Measurements from ENCODE around the gene ARHGAP32. TPM values are rescaled to one million over a fixed set of nuclear protein-coding genes. Genes with fewer than 3 reads are reported as not detected.

ARHGAP32 gene
- total and polyA plus RNA-seq, 7 experiments from 2014 or later, result 2.3 to 10.5 (median 4.9) TPM

- Histone ChIP-seq H3K27me3 (ENCODE audit: control insufficient read depth in 2 of 2, insufficient read depth in 2 of 2, low read length in 2 of 2) (no peaks in the 10 kb centered on the region), H3K27ac (ENCODE audit: low read depth, low read length) (no peak overlapping the region), H3K4me3 (ENCODE audit: low read length) (no peak overlapping the region), H3K9me3 (ENCODE audit: control insufficient read depth in 2 of 3, low read length in 3 of 3) (no peaks in the 10 kb centered on the region), H3K36me3 (ENCODE audit: control insufficient read depth in 2 of 3, insufficient read depth in 3 of 3, low read length in 3 of 3) (no peaks in the 10 kb centered on the region), H3K4me1 (ENCODE audit: control insufficient read depth in 2 of 2, insufficient read depth in 2 of 2, low read length in 2 of 2) (no peaks in the 10 kb centered on the region)
- H3K27me3 Mint-ChIP-seq, result peaks cover 0 to 2% (median 0%) of the 10 kb centered on the region in 5 donors
- intact Hi-C loops (cut with micrococcal nuclease), result no loop called here
- H3K9me3 Mint-ChIP-seq, result peaks cover 0 to 35% (median 4%) of the 10 kb centered on the region in 11 donors
- H3K4me3 Mint-ChIP-seq, result no peak overlapping the region
- POLR2A ChIA-PET, result no interaction called here
- CTCF ChIA-PET, result no interaction called here
- no peak overlapping the region for H3K27ac Mint-ChIP-seq
- peaks cover 1 to 35% (median 17%) of the 10 kb centered on the region in 5 donors for H3K36me3 Mint-ChIP-seq
- no peak for ATAC-seq
- DNase-seq, result no peak
- peaks cover 0 to 1% (median 0%) of the 10 kb centered on the region in 7 donors for H3K4me1 Mint-ChIP-seq
Measured at GRCh38 chr11:129034001-129034400, 158.1 kb downstream of the ARHGAP32 start.

GRCh38 chr11:129023968-129024676 lies 168.0 kb downstream of the ARHGAP32 start:
- Mint-ChIP-seq H3K27me3 (peaks cover 0 to 1% (median 0%) of the 10 kb centered on the region in 5 donors), H3K27ac (peak overlapping the region in 7 of 9 donors; percentile 17 to 90 (median 57)), H3K9me3 (no peaks in the 10 kb centered on the region), H3K36me3 (peaks cover 0 to 9% (median 0%) of the 10 kb centered on the region in 5 donors), H3K4me3 (peak overlapping the region; percentile 29 to 86 (median 77)), H3K4me1 (peaks cover 8 to 41% (median 20%) of the 10 kb centered on the region in 7 donors)
- H3K9me3 ChIP-seq (ENCODE audit: control insufficient read depth in 2 of 3, low read length in 3 of 3), result no peaks in the 10 kb centered on the region
- peak in 5 of 9 donors; percentile 11 to 35 (median 19) for DNase-seq
- H3K36me3 ChIP-seq (ENCODE audit: control insufficient read depth in 2 of 3, insufficient read depth in 3 of 3, low read length in 3 of 3), result no peaks in the 10 kb centered on the region
- CTCF ChIA-PET, result no interaction called here
- H3K27me3 ChIP-seq (ENCODE audit: control insufficient read depth in 2 of 2, insufficient read depth in 2 of 2, low read length in 2 of 2), result no peaks in the 10 kb centered on the region
- peaks cover 0 to 4% of the 10 kb centered on the region in 2 donors for H3K4me1 ChIP-seq (ENCODE audit: control insufficient read depth in 2 of 2, insufficient read depth in 2 of 2, low read length in 2 of 2)
- H3K4me3 ChIP-seq (ENCODE audit: low read length), result no peak overlapping the region
- no peak overlapping the region for H3K27ac ChIP-seq (ENCODE audit: low read depth, low read length)
- peak; percentile 37 for ATAC-seq
- intact Hi-C loops (cut with micrococcal nuclease), result no loop called here
- POLR2A ChIA-PET, result no interaction called here

- Histone ChIP-seq H3K36me3 (ENCODE audit: control insufficient read depth in 2 of 3, insufficient read depth in 3 of 3, low read length in 3 of 3) (no peaks in the 10 kb centered on the region), H3K27me3 (ENCODE audit: control insufficient read depth in 2 of 2, insufficient read depth in 2 of 2, low read length in 2 of 2) (no peaks in the 10 kb centered on the region), H3K9me3 (ENCODE audit: control insufficient read depth in 2 of 3, low read length in 3 of 3) (no peaks in the 10 kb centered on the region), H3K4me3 (ENCODE audit: low read length) (no peak overlapping the region), H3K27ac (ENCODE audit: low read depth, low read length) (no peak overlapping the region), H3K4me1 (ENCODE audit: control insufficient read depth in 2 of 2, insufficient read depth in 2 of 2, low read length in 2 of 2) (peaks cover 0 to 4% of the 10 kb centered on the region in 2 donors)
- Mint-ChIP-seq H3K36me3 (peaks cover 0 to 4% (median 0%) of the 10 kb centered on the region in 5 donors), H3K27ac (peak overlapping the region in 4 of 9 donors; percentile 5 to 62 (median 39)), H3K4me1 (peaks cover 8 to 41% (median 20%) of the 10 kb centered on the region in 7 donors), H3K27me3 (peaks cover 0 to 4% (median 0%) of the 10 kb centered on the region in 5 donors), H3K9me3 (no peaks in the 10 kb centered on the region), H3K4me3 (peak overlapping the region in 6 of 10 donors; percentile 24 to 80 (median 59))
- no peak for DNase-seq
- CTCF ChIA-PET, result interaction anchor here (0.8 kb wide), 1 partner anchor 44 kb away, joined by 3 read pairs; no protein-coding TSS in a partner anchor
- intact Hi-C loops (cut with micrococcal nuclease), result no loop called here
- POLR2A ChIA-PET, result no interaction called here
- ATAC-seq, result no peak
Measured at GRCh38 chr11:129021295-129021694, 170.8 kb downstream of the ARHGAP32 start.

- CTCF ChIA-PET, result no interaction called here
- POLR2A ChIA-PET, result no interaction called here
- peaks cover 0 to 4% (median 0%) of the 10 kb centered on the region in 5 donors for H3K27me3 Mint-ChIP-seq
Measured at GRCh38 chr11:129018991-129019390, 173.1 kb downstream of the ARHGAP32 start.

GRCh38 chr11:129018126-129018525 lies 174.0 kb downstream of the ARHGAP32 start:
- H3K27ac Mint-ChIP-seq, result no peak overlapping the region
- no peak overlapping the region for H3K27ac ChIP-seq (ENCODE audit: low read depth, low read length)
- no peaks in the 10 kb centered on the region for H3K9me3 ChIP-seq (ENCODE audit: control insufficient read depth in 2 of 3, low read length in 3 of 3)
- ChIA-PET CTCF (no interaction called here), POLR2A (no interaction called here)
- DNase-seq (no peak), ATAC-seq (no peak)
- H3K36me3 Mint-ChIP-seq, result peaks cover 0 to 6% (median 3%) of the 10 kb centered on the region in 5 donors
- H3K4me1 Mint-ChIP-seq, result peaks cover 0 to 29% (median 11%) of the 10 kb centered on the region in 7 donors
- no peak overlapping the region for H3K4me3 ChIP-seq (ENCODE audit: low read length)
- no peak overlapping the region for H3K4me3 Mint-ChIP-seq
- no peaks in the 10 kb centered on the region for H3K4me1 ChIP-seq (ENCODE audit: control insufficient read depth in 2 of 2, insufficient read depth in 2 of 2, low read length in 2 of 2)
- intact Hi-C loops (cut with micrococcal nuclease), result no loop called here
- no peaks in the 10 kb centered on the region for H3K27me3 ChIP-seq (ENCODE audit: control insufficient read depth in 2 of 2, insufficient read depth in 2 of 2, low read length in 2 of 2)
- H3K9me3 Mint-ChIP-seq, result no peaks in the 10 kb centered on the region
- H3K36me3 ChIP-seq (ENCODE audit: control insufficient read depth in 2 of 3, insufficient read depth in 3 of 3, low read length in 3 of 3), result no peaks in the 10 kb centered on the region
- peaks cover 0 to 4% (median 0%) of the 10 kb centered on the region in 5 donors for H3K27me3 Mint-ChIP-seq

More at GRCh38 chr11:129018991-129019390, 173.1 kb downstream of the ARHGAP32 start:
- H3K9me3 Mint-ChIP-seq, result no peaks in the 10 kb centered on the region
- H3K4me1 ChIP-seq (ENCODE audit: control insufficient read depth in 2 of 2, insufficient read depth in 2 of 2, low read length in 2 of 2), result peaks cover 0 to 4% of the 10 kb centered on the region in 2 donors
- no peaks in the 10 kb centered on the region for H3K36me3 ChIP-seq (ENCODE audit: control insufficient read depth in 2 of 3, insufficient read depth in 3 of 3, low read length in 3 of 3)
- intact Hi-C loops (cut with micrococcal nuclease), result no loop called here
- peaks cover 0 to 4% (median 0%) of the 10 kb centered on the region in 5 donors for H3K36me3 Mint-ChIP-seq
- H3K9me3 ChIP-seq (ENCODE audit: control insufficient read depth in 2 of 3, low read length in 3 of 3), result no peaks in the 10 kb centered on the region
- no peak overlapping the region for H3K4me3 ChIP-seq (ENCODE audit: low read length)
- H3K4me3 Mint-ChIP-seq, result peak overlapping the region in 2 of 10 donors; percentile 6 to 18
- no peak for DNase-seq
- no peak for ATAC-seq
- H3K4me1 Mint-ChIP-seq, result peaks cover 3 to 33% (median 14%) of the 10 kb centered on the region in 7 donors
- no peaks in the 10 kb centered on the region for H3K27me3 ChIP-seq (ENCODE audit: control insufficient read depth in 2 of 2, insufficient read depth in 2 of 2, low read length in 2 of 2)
- no peak overlapping the region for H3K27ac ChIP-seq (ENCODE audit: low read depth, low read length)
- H3K27ac Mint-ChIP-seq, result peak overlapping the region in 1 of 9 donors; percentile 31

GRCh38 chr11:129013737-129014475 lies 178.2 kb downstream of the ARHGAP32 start:
- H3K9me3 ChIP-seq (ENCODE audit: control insufficient read depth in 2 of 3, low read length in 3 of 3), result no peaks in the 10 kb centered on the region
- H3K36me3 ChIP-seq (ENCODE audit: control insufficient read depth in 2 of 3, insufficient read depth in 3 of 3, low read length in 3 of 3), result no peaks in the 10 kb centered on the region
- Mint-ChIP-seq H3K27ac (no peak overlapping the region), H3K27me3 (peaks cover 0 to 3% (median 0%) of the 10 kb centered on the region in 5 donors), H3K9me3 (peaks cover 0 to 6% (median 0%) of the 10 kb centered on the region in 11 donors), H3K4me3 (no peak overlapping the region), H3K36me3 (peaks cover 0 to 26% (median 13%) of the 10 kb centered on the region in 5 donors), H3K4me1 (peaks cover 0 to 1% (median 0%) of the 10 kb centered on the region in 7 donors)
- intact Hi-C loops (cut with micrococcal nuclease), result no loop called here
- no peak overlapping the region for H3K27ac ChIP-seq (ENCODE audit: low read depth, low read length)
- H3K4me1 ChIP-seq (ENCODE audit: control insufficient read depth in 2 of 2, insufficient read depth in 2 of 2, low read length in 2 of 2), result no peaks in the 10 kb centered on the region
- no peak overlapping the region for H3K4me3 ChIP-seq (ENCODE audit: low read length)
- ATAC-seq, result no peak
- no peaks in the 10 kb centered on the region for H3K27me3 ChIP-seq (ENCODE audit: control insufficient read depth in 2 of 2, insufficient read depth in 2 of 2, low read length in 2 of 2)
- CTCF ChIA-PET, result no interaction called here
- no peak for DNase-seq
- POLR2A ChIA-PET, result interaction anchor here (0.7 kb wide), 1 partner anchor 19 kb away, joined by 3 read pairs; no protein-coding TSS in a partner anchor
